NCI-H146 treated with DMSO at 0.1 percent for 48 hours (cell line): Measurements from ENCODE around the gene ZNF837.
"Not testable (repeated sequence)": the region's sequence is repeated elsewhere in the genome, so short reads cannot be mapped to it uniquely, and the experiment has no call there.

Experiments used
- DNase-seq: peaks from one replicate; lab custom pipeline; 2025; ENCODE audit not compliant: unreplicated experiment; lab: John Stamatoyannopoulos, UW

The ZNF837 gene

GRCh38 chr19:58380662-58381459 lies at the start of gene ZNF837:
ZNF837 (minus strand) TSS chr19:58381030; CDS start chr19:58369332, 11,698 bp downstream.
- peak; percentile 99 for DNase-seq

GRCh38 chr19:58429745-58430144 lies 48.9 kb upstream of the ZNF837 start:
- no peak for DNase-seq

GRCh38 chr19:58428617-58429016 lies 47.8 kb upstream of the ZNF837 start:
- DNase-seq: no peak

- DNase-seq: no peak
Observed at GRCh38 chr19:58417071-58417470, 36.2 kb upstream of the ZNF837 start.

- DNase-seq: no peak
Observed at GRCh38 chr19:58416604-58417003, 35.8 kb upstream of the ZNF837 start.

GRCh38 chr19:58409010-58409790 lies 28.4 kb upstream of the ZNF837 start:
- peak; percentile 13 for DNase-seq

GRCh38 chr19:58408152-58409009 lies 27.6 kb upstream of the ZNF837 start, which contains the start of gene ZNF584:
ZNF584 (plus strand) TSS chr19:58408649; CDS start chr19:58409148, 499 bp downstream.
- peak; percentile 94 for DNase-seq

- DNase-seq: peak; percentile 30
Observed at GRCh38 chr19:58407658-58408151, 26.9 kb upstream of the ZNF837 start.

- no peak for DNase-seq
Observed at GRCh38 chr19:58406818-58407657, 26.2 kb upstream of the ZNF837 start.

GRCh38 chr19:58403920-58404478 lies 23.2 kb upstream of the ZNF837 start:
- DNase-seq: not testable (repeated sequence)

GRCh38 chr19:58401840-58402421 lies 21.1 kb upstream of the ZNF837 start:
- no peak for DNase-seq

- peak; percentile 97 for DNase-seq
Observed at GRCh38 chr19:58400916-58401839, 20.3 kb upstream of the ZNF837 start.

GRCh38 chr19:58400316-58400915 lies 19.6 kb upstream of the ZNF837 start:
- DNase-seq: no peak

GRCh38 chr19:58399903-58400302 lies 19.1 kb upstream of the ZNF837 start:
- no peak for DNase-seq

- DNase-seq: no peak
Observed at GRCh38 chr19:58398545-58398944, 17.7 kb upstream of the ZNF837 start.

GRCh38 chr19:58398087-58398486 lies 17.3 kb upstream of the ZNF837 start:
- DNase-seq: no peak

- no peak for DNase-seq
Observed at GRCh38 chr19:58397533-58398037, 16.8 kb upstream of the ZNF837 start.
